RPMI7951 (cell line): ENCODE data around the gene ATP4A. TPM values are rescaled to one million over a fixed set of nuclear protein-coding genes. Genes with fewer than 3 reads are reported as not detected.

Experiments used
- total RNA-seq: library from RNA; depleted of rRNA; stranded (reverse); fragments of >200 nt; shearing (Covaris generic); gene quantifications from 2 replicates; pipeline ENCODE4 v1.2.3, GENCODE V29; 2014; rRNA removed

The ATP4A gene
- total RNA-seq, 1 experiment from 2014 or later, result 0.12 TPM

Other genes with a start within 250 kb of the ATP4A start
- gene CD22, start 234.5 kb downstream of the ATP4A start, total RNA-seq, result 0.20 and 0.24 TPM in 2 replicates
- gene FFAR1, start 215.8 kb downstream of the ATP4A start, total RNA-seq, result not detected in 2 replicates
- not detected in 2 replicates for gene FFAR3, start 205.2 kb downstream of the ATP4A start, total RNA-seq
- gene GPR42, start 192.6 kb downstream of the ATP4A start, total RNA-seq, result not detected in 2 replicates
- not detected in 2 replicates for gene FFAR2, start 115.4 kb downstream of the ATP4A start, total RNA-seq
- not detected in 2 replicates for gene KRTDAP, start 73.2 kb downstream of the ATP4A start, total RNA-seq
- 2.9 TPM in 1 of 2 replicates, not detected in the other for gene DMKN, start 50.0 kb downstream of the ATP4A start, total RNA-seq
- gene SBSN, start 35.3 kb downstream of the ATP4A start, total RNA-seq, result not detected in 2 replicates
- gene GAPDHS, start 30.2 kb downstream of the ATP4A start, total RNA-seq, result 0.20 TPM in 1 of 2 replicates, not detected in the other
- gene TMEM147, start 18.0 kb downstream of the ATP4A start, total RNA-seq, result 133 and 153 TPM in 2 replicates
- gene PMIS2, start 22.5 kb upstream of the ATP4A start, total RNA-seq, result not detected in 2 replicates
- gene HAUS5, start 49.1 kb upstream of the ATP4A start, total RNA-seq, result 9.7 and 9.8 TPM in 2 replicates
- 90.8 and 103 TPM in 2 replicates for gene RBM42, start 65.4 kb upstream of the ATP4A start, total RNA-seq
- gene ETV2, start 78.1 kb upstream of the ATP4A start, total RNA-seq, result 0.39 and 1.1 TPM in 2 replicates
- 619 and 745 TPM in 2 replicates for gene COX6B1, start 84.7 kb upstream of the ATP4A start, total RNA-seq
- 0.29 TPM in 1 of 2 replicates, not detected in the other for gene UPK1A, start 102.9 kb upstream of the ATP4A start, total RNA-seq
- not detected in 2 replicates for gene ZBTB32, start 140.9 kb upstream of the ATP4A start, total RNA-seq
- 6.8 and 7.4 TPM in 2 replicates for gene KMT2B, start 154.3 kb upstream of the ATP4A start, total RNA-seq
- gene IGFLR1, start 178.8 kb upstream of the ATP4A start, total RNA-seq, result 4.2 and 6.8 TPM in 2 replicates
- gene U2AF1L4, start 181.8 kb upstream of the ATP4A start, total RNA-seq, result 9.4 and 20.5 TPM in 2 replicates
- 130 and 159 TPM in 2 replicates for gene PSENEN, start 182.0 kb upstream of the ATP4A start, total RNA-seq
- gene LIN37, start 184.9 kb upstream of the ATP4A start, total RNA-seq, result 22.0 and 22.3 TPM in 2 replicates
- 0.10 TPM in 1 of 2 replicates, not detected in the other for gene HSPB6, start 193.4 kb upstream of the ATP4A start, total RNA-seq
- gene PROSER3, start 194.5 kb upstream of the ATP4A start, total RNA-seq, result 8.4 and 10.7 TPM in 2 replicates
- gene ARHGAP33, start 211.9 kb upstream of the ATP4A start, total RNA-seq, result 2.3 and 5.0 TPM in 2 replicates
- gene PRODH2, start 249.2 kb upstream of the ATP4A start, total RNA-seq, result not detected in 2 replicates